ENCODE results near the gene MDM4.

MDM4 gene

DNA sequence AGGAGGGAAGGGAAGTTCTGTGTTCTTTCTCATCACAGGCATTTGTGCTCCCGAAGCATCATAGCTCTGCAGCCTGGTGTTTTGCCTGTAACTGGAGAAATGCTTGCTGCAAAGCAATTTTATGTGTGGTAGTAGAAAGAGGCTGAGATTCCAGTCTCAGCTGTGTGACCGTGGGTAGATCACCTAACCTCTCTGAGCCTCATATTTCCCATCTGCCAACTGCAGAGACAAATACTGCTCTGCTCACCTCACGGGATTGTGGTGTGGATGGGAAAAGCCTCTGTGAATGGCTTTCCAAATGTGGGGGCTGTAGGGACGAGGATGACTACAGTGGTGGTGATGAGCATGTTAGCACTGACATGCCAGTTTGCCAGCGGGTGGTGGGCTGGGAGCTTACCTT lies 84.0 kb downstream of the MDM4 start:
- no peak for DNase-seq (ENCODE audit: extremely low spot score)
- CTCF ChIA-PET, result interaction anchor here (2.0 to 2.1 kb wide), 2 partner anchors 164 to 207 kb away, joined by 6 to 8 read pairs; no protein-coding TSS in a partner anchor
- POLR2A ChIA-PET, result no interaction called here
- no peak for TF ChIP-seq CTCF (IDR thresholded peaks at IDR 0.05; ENCODE audit: control extremely low read depth, extremely low read depth, low read depth, missing control alignments)

DNA sequence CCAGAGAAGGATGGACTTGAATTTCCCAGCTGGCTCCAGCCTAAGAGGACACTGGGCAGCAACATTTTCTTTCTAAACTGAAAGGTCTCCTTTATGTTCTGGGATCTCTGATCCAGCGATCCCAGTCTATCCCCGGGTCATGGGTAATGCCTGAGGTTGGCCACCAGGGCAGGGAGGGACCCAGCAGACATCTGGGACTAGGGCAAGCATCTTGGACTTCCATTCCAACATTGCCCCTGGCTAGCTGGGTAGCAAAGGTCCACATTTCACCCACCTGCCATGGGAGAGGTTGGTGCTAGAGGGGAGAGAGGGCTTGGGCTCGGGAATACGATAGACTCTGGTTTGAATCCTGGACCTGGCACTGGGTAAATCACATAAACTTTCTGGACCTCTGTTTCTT lies 84.8 kb downstream of the MDM4 start:
- ChIA-PET POLR2A (no interaction called here), CTCF (no interaction called here)
- DNase-seq (ENCODE audit: extremely low spot score), result no peak

GRCh38 chr1:204602111-204602579 lies 85.9 kb downstream of the MDM4 start:
- POLR2A ChIA-PET, result no interaction called here
- CTCF ChIA-PET, result interaction anchor here (1.0 kb wide), 1 partner anchor 13 kb away, joined by 3 read pairs; no protein-coding TSS in a partner anchor
- no peak for TF ChIP-seq CTCF (IDR thresholded peaks at IDR 0.05; ENCODE audit: control extremely low read depth, extremely low read depth, low read depth, missing control alignments)

More for the DNA sequence above, 84.8 kb downstream of the MDM4 start:
- no peak for TF ChIP-seq CTCF (IDR thresholded peaks at IDR 0.05; ENCODE audit: control extremely low read depth, extremely low read depth, low read depth, missing control alignments)

GRCh38 chr1:204602871-204603542 lies 86.8 kb downstream of the MDM4 start:
- CTCF ChIA-PET, result no interaction called here
- POLR2A ChIA-PET, result no interaction called here
- TF ChIP-seq CTCF (IDR thresholded peaks at IDR 0.05; ENCODE audit: control extremely low read depth, extremely low read depth, low read depth, missing control alignments), result no peak

More at GRCh38 chr1:204602111-204602579, 85.9 kb downstream of the MDM4 start:
- DNase-seq (ENCODE audit: extremely low spot score), result no peak

DNA sequence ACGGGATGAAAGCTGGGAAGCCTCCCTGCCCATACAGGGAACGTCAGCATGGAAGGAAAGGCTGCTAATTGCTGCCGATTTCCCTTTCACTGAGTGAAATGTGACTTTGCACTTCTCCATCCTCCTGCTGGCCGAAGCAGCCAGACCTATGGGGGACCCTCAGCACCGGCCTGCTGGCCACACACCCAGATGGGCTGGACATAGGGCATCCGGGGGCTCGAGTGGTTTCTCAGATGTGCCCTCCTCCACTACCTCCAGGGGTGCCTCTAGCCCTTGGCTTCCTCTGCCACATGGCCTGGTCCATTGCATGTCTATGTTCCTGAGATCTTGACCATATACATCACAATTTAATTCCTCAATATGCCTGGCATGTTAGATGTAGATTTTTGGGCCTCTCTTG lies 89.6 kb downstream of the MDM4 start:
- ChIA-PET CTCF (interaction anchor here (1.7 kb wide), 1 partner anchor 12 kb away, joined by 4 read pairs; no protein-coding TSS in a partner anchor), POLR2A (no interaction called here)
- no peak for DNase-seq (ENCODE audit: extremely low spot score)
- TF ChIP-seq CTCF (IDR thresholded peaks at IDR 0.05; ENCODE audit: control extremely low read depth, extremely low read depth, low read depth, missing control alignments), result no peak

More at GRCh38 chr1:204602871-204603542, 86.8 kb downstream of the MDM4 start:
- DNase-seq (ENCODE audit: extremely low spot score), result no peak
